PC-9 (cell line): ENCODE results near the gene KLF12. TPM values are rescaled to one million over a fixed set of nuclear protein-coding genes. Genes with fewer than 3 reads are reported as not detected.

ENCODE experiments used
- BruUV-seq: library from RNA; stranded (reverse); fragments of 400-500 nt; replicated peaks from 2 replicates; lab custom pipeline; 2021; lab: Mats Ljungman, UMichigan
- CTCF ChIA-PET: fragments of 300-600 bp; sonication (Branson Sonifier 250); formaldehyde crosslinking; loops from one replicate; lab custom pipeline; 2022; ENCODE audit warnings: antibody characterized with exemption; lab: Charles Lee
- POLR2A ChIA-PET: fragments of 300-600 bp; sonication (Branson Sonifier 250); formaldehyde crosslinking; loops from one replicate; lab custom pipeline; 2022; ENCODE audit warnings: antibody characterized with exemption; ENCODE audit not compliant: unreplicated experiment; lab: Charles Lee
- DNase-seq, 2 experiments: peaks; one replicate each; pipeline versions ENCODE4 v3.0.0 to v3.0.0-alpha.2; 2015 to 2022; ENCODE audit warnings: mixed read lengths in 1 of 2
- H2AFZ ChIP-seq: fragments of 200-600 bp; sonication (generic); 2 replicates; pipeline ENCODE4 v1.8.1; 2017; ENCODE audit warnings: antibody characterized with exemption
- H3F3A ChIP-seq: fragments of 200-600 bp; sonication (generic); 2 replicates; pipeline ENCODE4 v1.8.1; 2017; ENCODE audit warnings: antibody characterized with exemption, mild to moderate bottlenecking, low read depth; ENCODE audit not compliant: insufficient read depth
- H3K27ac ChIP-seq: fragments of 200-600 bp; sonication (generic); 2 replicates; pipeline ENCODE4 v1.6.1; 2016; ENCODE audit warnings: mixed run types
- H3K27me3 ChIP-seq: fragments of 200-600 bp; sonication (generic); 2 replicates; pipeline ENCODE4 v1.6.1; 2016; ENCODE audit warnings: low read depth, mixed run types; ENCODE audit not compliant: insufficient read depth
- H3K36me3 ChIP-seq: fragments of 200-600 bp; sonication (generic); 2 replicates; pipeline ENCODE4 v1.6.1; 2016; ENCODE audit warnings: low read depth, mixed run types
- H3K4me1 ChIP-seq: fragments of 200-600 bp; sonication (generic); replicated peaks from 2 replicates; pipeline ENCODE4 v1.6.1; 2016; ENCODE audit warnings: mixed run types; ENCODE audit not compliant: insufficient read depth
- H3K4me2 ChIP-seq: fragments of 200-600 bp; sonication (generic); 2 replicates; pipeline ENCODE4 v1.6.1; 2017; ENCODE audit warnings: mixed run types
- H3K4me3 ChIP-seq: fragments of 200-600 bp; sonication (generic); 2 replicates; pipeline ENCODE4 v1.6.1; 2016; ENCODE audit warnings: mixed run types
- H3K79me2 ChIP-seq: fragments of 200-600 bp; sonication (generic); 2 replicates; pipeline ENCODE4 v1.6.1; 2017; ENCODE audit warnings: low read depth, mixed run types
- H3K9me2 ChIP-seq: fragments of 200-600 bp; sonication (generic); 2 replicates; pipeline ENCODE4 v1.8.1; 2017; ENCODE audit warnings: mild to moderate bottlenecking; ENCODE audit not compliant: insufficient read depth
- H3K9me3 ChIP-seq: fragments of 200-600 bp; sonication (generic); 2 replicates; pipeline ENCODE4 v1.8.1; 2016; ENCODE audit warnings: low read depth; ENCODE audit not compliant: insufficient read depth
- H4K20me1 ChIP-seq: fragments of 200-600 bp; sonication (generic); 2 replicates; pipeline ENCODE4 v1.8.1; 2017; ENCODE audit not compliant: insufficient read depth
- CTCF ChIP-seq: fragments of 200-600 bp; sonication (generic); conservative IDR thresholded peaks from 2 replicates; pipeline ENCODE4 v1.6.1; 2017; ENCODE audit warnings: mixed run types, antibody characterized with exemption, mild to moderate bottlenecking, moderate library complexity
- EZH2 ChIP-seq: fragments of 200-600 bp; sonication (generic); IDR thresholded peaks from 2 replicates; pipeline ENCODE4 v1.8.0; 2017; ENCODE audit warnings: antibody characterized with exemption, low read depth
- intact Hi-C: fragments of 100-400 bp; cut with micrococcal nuclease; formaldehyde crosslinking; loops from one replicate; pipeline ENCODE4 v1.10.0; 2022; ENCODE audit not compliant: unreplicated experiment
- total RNA-seq: library from RNA; stranded (reverse); gene quantifications from 2 replicates; pipeline ENCODE4 v1.2.3, GENCODE V29; 2021

Gene KLF12
- total RNA-seq, 1 experiment from 2014 or later: 10.3 TPM

- Histone ChIP-seq H3K79me2 (no peaks in the 10 kb centered on the region), H3F3A (no peaks in the 10 kb centered on the region), H3K27me3 (no peaks in the 10 kb centered on the region), H2AFZ (no peak overlapping the region), H4K20me1 (no peaks in the 10 kb centered on the region), H3K27ac (no peak overlapping the region), H3K4me1 (no peaks in the 10 kb centered on the region), H3K4me2 (no peak overlapping the region), H3K4me3 (no peak overlapping the region), H3K36me3 (no peaks in the 10 kb centered on the region), H3K9me2 (no peaks in the 10 kb centered on the region), H3K9me3 (no peaks in the 10 kb centered on the region)
- CTCF ChIA-PET: no interaction called here
- no peak for TF ChIP-seq CTCF
- no peak for TF ChIP-seq EZH2
- BruUV-seq: no TSS peak
- POLR2A ChIA-PET: no interaction called here
- intact Hi-C loops: no loop called here
- no peak for DNase-seq
Observed at GRCh38 chr13:74173822-74174221, 39.6 kb upstream of the KLF12 start.

- H3K27me3 ChIP-seq: no peaks in the 10 kb centered on the region
- H3K9me3 ChIP-seq: no peaks in the 10 kb centered on the region
- no peaks in the 10 kb centered on the region for H3F3A ChIP-seq
- no peaks in the 10 kb centered on the region for H3K36me3 ChIP-seq
- H3K4me1 ChIP-seq: no peaks in the 10 kb centered on the region
- H3K4me2 ChIP-seq: no peak overlapping the region
- BruUV-seq: no TSS peak
- ChIA-PET CTCF (no interaction called here), POLR2A (no interaction called here)
- DNase-seq: no peak
- H3K9me2 ChIP-seq: no peaks in the 10 kb centered on the region
- intact Hi-C loops: no loop called here
- H3K79me2 ChIP-seq: no peaks in the 10 kb centered on the region
- H3K4me3 ChIP-seq: no peak overlapping the region
- H4K20me1 ChIP-seq: no peaks in the 10 kb centered on the region
- TF ChIP-seq EZH2: no peak
- TF ChIP-seq CTCF: no peak
- no peak overlapping the region for H3K27ac ChIP-seq
- no peak overlapping the region for H2AFZ ChIP-seq
Observed at GRCh38 chr13:74171641-74172040, 37.4 kb upstream of the KLF12 start.

- H3K4me1 ChIP-seq: no peaks in the 10 kb centered on the region
- H3K36me3 ChIP-seq: no peaks in the 10 kb centered on the region
- intact Hi-C loops: no loop called here
- TF ChIP-seq EZH2 (no peak), CTCF (no peak)
- no peaks in the 10 kb centered on the region for H3K9me2 ChIP-seq
- no peak overlapping the region for H3K4me2 ChIP-seq
- no peak overlapping the region for H2AFZ ChIP-seq
- CTCF ChIA-PET: no interaction called here
- no peaks in the 10 kb centered on the region for H3K9me3 ChIP-seq
- no peaks in the 10 kb centered on the region for H4K20me1 ChIP-seq
- POLR2A ChIA-PET: no interaction called here
- no peaks in the 10 kb centered on the region for H3K79me2 ChIP-seq
- no peak overlapping the region for H3K27ac ChIP-seq
- no peaks in the 10 kb centered on the region for H3F3A ChIP-seq
- H3K27me3 ChIP-seq: no peaks in the 10 kb centered on the region
- DNase-seq: no peak
- H3K4me3 ChIP-seq: no peak overlapping the region
- BruUV-seq: no TSS peak
Observed at GRCh38 chr13:74169676-74170075, 35.5 kb upstream of the KLF12 start.
